MG63 (cell line): ENCODE data around the gene LOC101059915. TPM values are rescaled to one million over a fixed set of nuclear protein-coding genes. Genes with fewer than 3 reads are reported as not detected.
"Not testable (repeated sequence)": the region's sequence is repeated elsewhere in the genome, so short reads cannot be mapped to it uniquely, and the experiment has no call there.

Source experiments
- DNase-seq: peaks from one replicate; pipeline ENCODE4 v3.0.0-alpha.2; 2020
- H3K27me3 ChIP-seq: fragments of 250-450 bp; sonication (Bioruptor Pico); 2 replicates; pipeline ENCODE4 v1.5.1; 2020; ENCODE audit warnings: mild to moderate bottlenecking, moderate library complexity
- H3K36me3 ChIP-seq: fragments of 250-450 bp; sonication (Bioruptor Pico); 2 replicates; pipeline ENCODE4 v1.5.1; 2020; ENCODE audit warnings: mild to moderate bottlenecking, moderate library complexity
- H3K4me3 ChIP-seq: fragments of 250-450 bp; sonication (Bioruptor Pico); 2 replicates; pipeline ENCODE4 v1.5.1; 2020; ENCODE audit warnings: mild to moderate bottlenecking, moderate library complexity
- H3K9me3 ChIP-seq: fragments of 250-450 bp; sonication (Bioruptor Pico); 2 replicates; pipeline ENCODE4 v1.5.1; 2020; ENCODE audit warnings: mild to moderate bottlenecking, moderate library complexity
- total RNA-seq: library from RNA; depleted of rRNA; stranded (reverse); fragments of >200 nt; shearing (Covaris generic); gene quantifications from 2 replicates; pipeline ENCODE4 v1.2.3, GENCODE V29; 2014; ENCODE audit warnings: low replicate concordance; rRNA removed

The LOC101059915 gene

GRCh38 chrX:71698299-71699022, 31.1 kb downstream of the LOC101059915 start:
- not testable (repeated sequence) for H3K4me3 ChIP-seq, H3K36me3 ChIP-seq, DNase-seq, H3K9me3 ChIP-seq, H3K27me3 ChIP-seq

- H3K9me3 ChIP-seq, DNase-seq, H3K27me3 ChIP-seq, H3K36me3 ChIP-seq, H3K4me3 ChIP-seq: not testable (repeated sequence)
These were observed 31.6 kb downstream of the LOC101059915 start for GRCh38 chrX:71699023-71699344.

GRCh38 chrX:71702853-71703252, 35.5 kb downstream of the LOC101059915 start:
- not testable (repeated sequence) for H3K4me3 ChIP-seq, DNase-seq, H3K36me3 ChIP-seq, H3K27me3 ChIP-seq, H3K9me3 ChIP-seq

DNA sequence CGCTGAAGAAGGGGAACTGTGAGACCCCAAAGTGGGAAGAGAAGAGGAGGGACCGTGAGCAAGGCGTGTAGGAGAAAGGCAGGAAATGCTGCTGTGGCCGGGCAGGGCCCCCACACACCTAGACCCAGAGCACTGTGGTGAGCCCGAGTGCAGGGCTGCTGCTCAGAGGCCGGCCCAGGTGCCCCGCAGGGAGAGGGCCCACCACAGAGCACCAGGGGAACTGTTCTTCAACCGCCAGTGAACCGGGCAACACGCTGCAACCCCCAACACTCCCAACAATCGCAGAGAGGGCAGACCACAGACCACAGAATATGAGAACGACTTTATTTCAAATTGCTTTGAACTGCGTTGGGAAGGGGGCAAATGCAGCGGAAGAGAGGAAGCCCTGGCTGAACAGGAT, 46.7 kb downstream of the LOC101059915 start:
- H3K27me3 ChIP-seq, H3K36me3 ChIP-seq, H3K4me3 ChIP-seq, DNase-seq, H3K9me3 ChIP-seq: not testable (repeated sequence)

GRCh38 chrX:71715551-71715950, 48.2 kb downstream of the LOC101059915 start:
- not testable (repeated sequence) for H3K27me3 ChIP-seq, H3K9me3 ChIP-seq, H3K4me3 ChIP-seq

DNA sequence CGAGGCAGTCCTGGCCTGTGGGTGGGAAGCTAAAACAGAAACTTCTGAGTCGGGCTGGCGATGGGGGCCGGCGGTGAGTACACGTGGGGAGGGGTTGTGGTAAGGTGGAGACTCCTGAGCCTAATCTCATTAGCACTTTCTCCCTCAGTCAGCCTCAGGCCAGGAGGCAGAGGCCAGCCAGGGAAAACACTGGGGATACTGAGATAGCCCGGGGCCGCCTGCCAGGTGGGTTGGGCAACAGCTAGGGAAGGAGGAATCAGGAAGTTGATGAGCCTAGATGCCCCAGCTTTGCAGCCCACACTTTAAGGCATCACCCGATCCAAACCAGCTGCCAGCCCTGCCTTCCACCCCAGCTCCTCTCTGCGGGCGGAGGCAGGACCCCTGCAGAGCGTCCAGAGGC, 49.0 kb downstream of the LOC101059915 start:
- not testable (repeated sequence) for DNase-seq, H3K36me3 ChIP-seq, H3K4me3 ChIP-seq, H3K27me3 ChIP-seq, H3K9me3 ChIP-seq

More at GRCh38 chrX:71715551-71715950, 48.2 kb downstream of the LOC101059915 start:
- not testable (repeated sequence) for H3K36me3 ChIP-seq, DNase-seq

DNA sequence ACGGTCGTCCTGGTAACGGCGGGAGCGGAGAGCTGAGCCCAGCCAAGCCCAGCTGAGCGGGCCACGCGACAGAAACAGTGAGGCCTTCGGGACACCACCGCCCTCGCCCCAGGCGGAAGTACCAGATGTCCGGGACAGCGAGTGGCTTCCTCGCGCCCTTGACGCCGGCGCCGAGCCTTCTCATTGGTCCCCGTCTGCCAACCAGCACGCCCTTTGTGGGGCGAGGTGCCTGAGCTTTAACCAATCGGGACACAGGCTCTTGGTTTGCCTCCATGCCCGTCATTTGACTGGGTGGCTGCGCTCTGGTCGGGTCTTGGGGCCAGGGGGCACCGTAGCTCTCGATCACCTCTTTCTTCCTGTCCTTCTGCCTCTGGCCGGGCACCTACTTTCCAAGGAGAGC, 50.8 kb downstream of the LOC101059915 start, which contains the start of gene CXorf49:
CXorf49 (minus strand) TSS at position 101 of the 400 bp plus-strand sequence. CDS start 134 bp downstream, outside the sequence.
- H3K9me3 ChIP-seq, H3K27me3 ChIP-seq, H3K4me3 ChIP-seq, DNase-seq, H3K36me3 ChIP-seq: not testable (repeated sequence)

DNA sequence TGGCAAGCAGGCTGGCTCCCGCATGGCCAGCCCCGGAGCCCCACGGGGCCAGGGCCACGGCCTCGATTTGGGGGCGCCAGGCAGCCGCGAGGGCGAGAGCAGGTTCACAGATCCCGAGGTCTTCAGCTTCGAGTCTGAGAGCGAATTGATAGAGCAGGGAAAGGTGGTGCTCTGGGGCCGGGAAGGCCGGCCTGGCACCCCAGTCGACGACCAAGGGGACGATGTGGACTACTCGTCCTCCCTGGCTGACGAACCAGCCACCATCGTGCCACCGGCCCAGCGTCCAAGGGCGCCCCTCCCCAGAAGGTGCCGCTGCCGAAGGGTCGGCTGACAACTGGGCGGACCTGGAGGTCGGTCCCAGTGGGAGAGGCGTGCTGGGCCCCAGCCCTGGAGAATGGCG, 51.8 kb downstream of the LOC101059915 start:
- not testable (repeated sequence) for H3K9me3 ChIP-seq, H3K27me3 ChIP-seq, H3K36me3 ChIP-seq, DNase-seq, H3K4me3 ChIP-seq

DNA sequence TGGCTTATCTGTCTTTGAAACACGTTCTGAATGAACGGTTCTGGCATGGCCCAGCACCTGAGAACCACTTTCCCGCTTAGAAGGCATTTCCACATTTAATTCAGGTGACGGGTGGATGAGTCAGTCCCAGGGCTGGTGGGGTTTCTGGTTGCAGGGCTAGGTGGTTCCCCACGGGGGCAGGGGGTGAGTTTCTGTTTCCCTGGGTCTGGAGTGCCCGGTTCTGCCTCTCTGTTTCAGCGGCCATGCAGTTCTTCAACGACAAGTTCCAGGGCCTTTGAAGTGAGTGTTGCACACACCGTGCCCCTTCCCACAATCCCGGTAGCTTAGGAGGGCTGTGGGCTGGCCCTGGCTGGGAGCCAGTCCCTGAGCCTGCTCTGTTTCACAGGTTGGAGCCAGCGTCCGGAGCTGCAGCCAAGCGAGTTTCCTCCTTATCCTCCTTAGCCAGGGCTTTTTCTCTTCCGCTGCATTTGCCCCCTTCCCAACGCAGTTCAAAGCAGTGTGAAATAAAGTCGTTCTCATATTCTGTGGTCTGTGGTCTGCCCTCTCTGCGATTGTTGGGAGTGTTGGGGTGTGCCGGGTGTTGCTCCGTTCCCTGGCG, 53.0 kb downstream of the LOC101059915 start:
- not testable (repeated sequence) for H3K9me3 ChIP-seq, H3K36me3 ChIP-seq, H3K27me3 ChIP-seq, H3K4me3 ChIP-seq, DNase-seq

Other genes starting within 250 kb of the LOC101059915 start
- gene OGT, start 134.4 kb upstream of the LOC101059915 start, total RNA-seq: 47.0 and 68.8 TPM in 2 replicates
- gene GCNA, start 89.1 kb upstream of the LOC101059915 start, total RNA-seq: 1.1 and 1.4 TPM in 2 replicates
- not detected in 2 replicates for gene CXCR3, start 49.0 kb upstream of the LOC101059915 start, total RNA-seq
- gene CXorf49, start 50.7 kb downstream of the LOC101059915 start, total RNA-seq: not detected in 2 replicates
- gene CXorf49B, start 95.8 kb downstream of the LOC101059915 start, total RNA-seq: not detected in 2 replicates
- not detected in 2 replicates for gene NHSL2, start 243.3 kb downstream of the LOC101059915 start, total RNA-seq